Muscle layer of duodenum (tissue), 2 donors: ENCODE data around the gene ECT2.
"Not testable (repeated sequence)": the region's sequence is repeated elsewhere in the genome, so short reads cannot be mapped to it uniquely, and the experiment has no call there.

Experiments
- H3K27ac ChIP-seq: one replicate; pipeline ENCODE4 v1.7.0; 2013; ENCODE audit warnings: mild to moderate bottlenecking, low read length
- H3K27me3 ChIP-seq: one replicate; pipeline ENCODE4 v1.7.0; 2013; ENCODE audit warnings: low read depth, mild to moderate bottlenecking, control low read depth, low read length
- H3K36me3 ChIP-seq, 2 donors: one replicate each; pipeline ENCODE4 v1.7.0; 2013; ENCODE audit warnings: low read length in 2 of 2, control low read depth in 1 of 2, mild to moderate bottlenecking in 1 of 2; ENCODE audit not compliant: insufficient read depth in 2 of 2, control insufficient read depth in 1 of 2
- H3K4me1 ChIP-seq, 2 donors: one replicate each; pipeline ENCODE4 v1.7.0; 2013; ENCODE audit warnings: low read length in 2 of 2, mild to moderate bottlenecking in 2 of 2, control low read depth in 1 of 2, moderate library complexity in 1 of 2; ENCODE audit not compliant: insufficient read depth in 2 of 2, control insufficient read depth in 1 of 2
- H3K4me3 ChIP-seq, 2 donors: one replicate each; pipeline ENCODE4 v1.7.0; 2013; ENCODE audit warnings: low read length in 2 of 2, low read depth in 1 of 2, mild to moderate bottlenecking in 1 of 2
- H3K9me3 ChIP-seq, 2 donors: one replicate each; pipeline ENCODE4 v1.7.0; 2013; ENCODE audit warnings: low read length in 2 of 2, control low read depth in 1 of 2, mild to moderate bottlenecking in 1 of 2; ENCODE audit not compliant: control insufficient read depth in 1 of 2
- donor health status: healthy.

Gene ECT2

GRCh38 chr3:172814738-172815137 lies 64.2 kb downstream of the ECT2 start:
- no peak overlapping the region for H3K4me3 ChIP-seq
- no peaks in the 10 kb centered on the region for H3K9me3 ChIP-seq
- H3K27ac ChIP-seq: no peak overlapping the region
- no peaks in the 10 kb centered on the region for H3K4me1 ChIP-seq
- H3K36me3 ChIP-seq: peaks cover 0 to 3% of the 10 kb centered on the region in 2 donors
- H3K27me3 ChIP-seq: no peaks in the 10 kb centered on the region

DNA sequence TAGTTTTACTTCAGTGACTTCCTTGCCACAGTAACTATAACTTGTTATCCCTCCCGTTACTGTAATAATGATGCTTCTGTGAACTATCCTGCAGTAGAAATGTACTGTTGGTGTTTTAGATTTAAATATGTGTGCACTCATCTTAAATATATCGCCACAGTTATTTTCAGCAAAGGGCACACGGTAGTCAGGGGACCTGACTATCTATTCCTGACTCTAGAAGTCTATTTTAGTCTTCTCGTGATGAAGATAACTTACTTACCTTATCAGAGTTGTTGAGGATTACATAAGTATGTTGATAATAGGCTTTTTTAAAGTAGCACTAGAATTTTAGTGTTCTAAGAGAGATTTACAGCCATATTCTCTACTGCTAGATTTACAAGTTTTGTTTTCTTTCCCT lies 65.3 kb downstream of the ECT2 start:
- no peaks in the 10 kb centered on the region for H3K4me1 ChIP-seq
- no peaks in the 10 kb centered on the region for H3K9me3 ChIP-seq
- H3K27me3 ChIP-seq: no peaks in the 10 kb centered on the region
- H3K36me3 ChIP-seq: peaks cover 2 to 3% of the 10 kb centered on the region in 2 donors
- H3K27ac ChIP-seq: no peak overlapping the region
- H3K4me3 ChIP-seq: no peak overlapping the region

- Histone ChIP-seq H3K36me3 (peaks cover 3% of the 10 kb centered on the region in 2 donors), H3K9me3 (no peaks in the 10 kb centered on the region), H3K27ac (no peak overlapping the region), H3K4me3 (no peak overlapping the region), H3K27me3 (no peaks in the 10 kb centered on the region), H3K4me1 (no peaks in the 10 kb centered on the region)
Observed at GRCh38 chr3:172816281-172816680, 65.8 kb downstream of the ECT2 start.

DNA sequence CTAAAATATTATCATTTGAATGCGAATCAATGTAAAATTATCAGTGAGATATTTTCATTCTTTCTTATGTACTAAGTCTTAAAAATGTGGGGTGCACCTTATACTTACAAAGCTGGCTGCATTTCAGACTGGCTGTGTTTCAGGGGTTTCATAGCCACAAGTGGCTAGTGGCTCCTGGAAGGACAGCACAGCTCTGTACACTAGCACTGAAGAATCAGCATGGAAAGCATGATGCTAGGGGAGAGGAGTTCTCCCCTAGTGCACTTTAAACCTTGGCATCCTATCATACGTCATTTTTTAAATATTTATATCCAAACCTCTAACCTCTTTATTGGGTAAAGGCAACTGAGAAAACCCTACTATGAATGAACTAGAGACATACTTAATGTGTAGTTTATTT lies 66.4 kb downstream of the ECT2 start:
- Histone ChIP-seq H3K4me1 (no peaks in the 10 kb centered on the region), H3K36me3 (peaks cover 3% of the 10 kb centered on the region in 2 donors), H3K27ac (no peak overlapping the region)

GRCh38 chr3:172820492-172820891 lies 70.0 kb downstream of the ECT2 start:
- no peak overlapping the region for H3K27ac ChIP-seq
- H3K4me3 ChIP-seq: no peak overlapping the region

More for the DNA sequence above, 66.4 kb downstream of the ECT2 start:
- H3K9me3 ChIP-seq: no peaks in the 10 kb centered on the region
- H3K4me3 ChIP-seq: no peak overlapping the region
- no peaks in the 10 kb centered on the region for H3K27me3 ChIP-seq

GRCh38 chr3:172824229-172824628 lies 73.7 kb downstream of the ECT2 start:
- Histone ChIP-seq H3K4me1 (no peaks in the 10 kb centered on the region), H3K4me3 (no peak overlapping the region), H3K36me3 (peaks cover 0 to 3% of the 10 kb centered on the region in 2 donors), H3K27ac (no peak overlapping the region), H3K27me3 (no peaks in the 10 kb centered on the region), H3K9me3 (peaks cover 3 to 5% of the 10 kb centered on the region in 2 donors)

More at GRCh38 chr3:172820492-172820891, 70.0 kb downstream of the ECT2 start:
- Histone ChIP-seq H3K9me3 (peaks cover 0 to 3% of the 10 kb centered on the region in 2 donors), H3K27me3 (no peaks in the 10 kb centered on the region), H3K4me1 (no peaks in the 10 kb centered on the region), H3K36me3 (peaks cover 3% of the 10 kb centered on the region in 2 donors)

DNA sequence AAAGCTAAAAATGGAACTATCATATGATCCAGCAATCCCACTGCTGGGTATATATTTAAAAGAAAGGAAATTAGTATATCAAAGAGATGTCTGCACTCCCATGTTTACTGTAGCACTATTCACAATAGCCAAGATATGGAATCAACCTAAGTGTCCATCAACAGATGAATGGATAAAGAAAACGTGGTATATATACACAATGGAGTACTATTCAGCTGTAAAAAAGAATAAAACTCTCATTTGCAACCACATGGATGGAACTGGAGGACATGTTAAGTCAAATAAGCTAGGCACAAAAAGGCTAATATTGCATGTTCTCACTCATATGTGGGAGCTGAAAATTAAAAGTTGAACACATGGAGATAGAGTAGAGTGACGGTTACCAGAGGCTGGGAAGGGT lies 76.7 kb downstream of the ECT2 start:
- not testable (repeated sequence) for H3K4me3 ChIP-seq, H3K27me3 ChIP-seq, H3K9me3 ChIP-seq, H3K27ac ChIP-seq, H3K4me1 ChIP-seq, H3K36me3 ChIP-seq

- no peak overlapping the region for H3K27ac ChIP-seq
- H3K36me3 ChIP-seq: no peaks in the 10 kb centered on the region
- no peaks in the 10 kb centered on the region for H3K27me3 ChIP-seq
- H3K9me3 ChIP-seq: no peaks in the 10 kb centered on the region
- no peaks in the 10 kb centered on the region for H3K4me1 ChIP-seq
- no peak overlapping the region for H3K4me3 ChIP-seq
Observed at GRCh38 chr3:172832983-172833382, 82.5 kb downstream of the ECT2 start.

DNA sequence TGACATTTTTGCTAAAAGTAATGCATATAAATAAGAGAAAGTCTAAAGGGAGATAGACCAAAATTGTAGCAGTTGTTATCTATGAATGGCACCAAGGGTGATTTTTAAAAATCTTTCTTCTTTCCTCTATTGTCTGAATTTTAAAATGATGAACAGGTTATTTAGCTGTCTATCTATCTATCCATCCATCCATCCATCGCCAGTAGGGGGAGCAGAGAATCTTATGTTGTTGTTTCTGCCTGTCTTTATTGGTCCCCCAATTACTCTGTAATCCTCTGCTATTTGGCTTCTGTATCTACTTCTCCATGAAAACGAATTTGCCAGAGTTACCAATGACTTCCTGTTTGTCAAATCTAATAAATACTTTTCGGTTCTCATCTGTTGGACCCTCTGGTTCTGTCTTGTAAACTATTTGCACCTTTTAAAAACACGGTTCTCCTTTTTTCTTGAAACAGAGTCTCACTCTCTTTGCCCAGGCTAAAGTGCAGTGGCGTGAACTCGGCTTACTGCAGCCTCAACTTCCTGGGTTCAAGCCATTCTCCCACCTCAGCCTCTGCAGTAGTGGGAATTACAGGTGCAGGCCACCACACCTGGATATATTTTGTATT lies 86.0 kb downstream of the ECT2 start:
- no peaks in the 10 kb centered on the region for H3K4me1 ChIP-seq
- H3K27ac ChIP-seq: no peak overlapping the region
- no peaks in the 10 kb centered on the region for H3K27me3 ChIP-seq

GRCh38 chr3:172839679-172840078 lies 89.2 kb downstream of the ECT2 start:
- H3K9me3 ChIP-seq: no peaks in the 10 kb centered on the region
- no peak overlapping the region for H3K4me3 ChIP-seq
- H3K36me3 ChIP-seq: no peaks in the 10 kb centered on the region
- no peaks in the 10 kb centered on the region for H3K4me1 ChIP-seq
- no peaks in the 10 kb centered on the region for H3K27me3 ChIP-seq
- H3K27ac ChIP-seq: no peak overlapping the region

More for the DNA sequence above, 86.0 kb downstream of the ECT2 start:
- no peaks in the 10 kb centered on the region for H3K36me3 ChIP-seq
- H3K9me3 ChIP-seq: no peaks in the 10 kb centered on the region
- H3K4me3 ChIP-seq: no peak overlapping the region

DNA sequence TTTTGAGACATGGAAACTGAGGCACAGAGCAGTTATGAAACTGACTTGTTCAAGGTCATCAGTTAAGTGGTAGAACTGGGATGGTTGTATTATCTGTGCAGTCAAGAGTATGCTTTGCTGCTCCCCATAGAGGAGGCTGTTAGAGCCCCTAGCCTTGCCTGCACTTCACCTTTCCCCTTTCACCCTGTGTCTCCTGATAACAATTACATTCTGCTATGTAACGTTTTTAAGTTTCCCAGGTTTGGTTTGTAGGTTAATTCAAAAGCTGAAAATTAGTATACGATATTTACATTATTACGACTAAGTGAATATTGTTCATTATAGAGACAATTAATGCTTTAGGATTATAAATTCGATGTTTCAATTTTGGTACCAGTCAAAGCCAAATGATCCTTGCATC lies 89.9 kb downstream of the ECT2 start:
- Histone ChIP-seq H3K36me3 (no peaks in the 10 kb centered on the region), H3K4me1 (no peaks in the 10 kb centered on the region), H3K27me3 (no peaks in the 10 kb centered on the region), H3K9me3 (no peaks in the 10 kb centered on the region), H3K4me3 (no peak overlapping the region), H3K27ac (no peak overlapping the region)

- no peaks in the 10 kb centered on the region for H3K9me3 ChIP-seq
- H3K27me3 ChIP-seq: no peaks in the 10 kb centered on the region
- H3K4me1 ChIP-seq: no peaks in the 10 kb centered on the region
- H3K4me3 ChIP-seq: no peak overlapping the region
- no peak overlapping the region for H3K27ac ChIP-seq
- H3K36me3 ChIP-seq: no peaks in the 10 kb centered on the region
Observed at GRCh38 chr3:172840913-172841312, 90.4 kb downstream of the ECT2 start.
